ENCODE measurements around the gene SARS1.

DNA sequence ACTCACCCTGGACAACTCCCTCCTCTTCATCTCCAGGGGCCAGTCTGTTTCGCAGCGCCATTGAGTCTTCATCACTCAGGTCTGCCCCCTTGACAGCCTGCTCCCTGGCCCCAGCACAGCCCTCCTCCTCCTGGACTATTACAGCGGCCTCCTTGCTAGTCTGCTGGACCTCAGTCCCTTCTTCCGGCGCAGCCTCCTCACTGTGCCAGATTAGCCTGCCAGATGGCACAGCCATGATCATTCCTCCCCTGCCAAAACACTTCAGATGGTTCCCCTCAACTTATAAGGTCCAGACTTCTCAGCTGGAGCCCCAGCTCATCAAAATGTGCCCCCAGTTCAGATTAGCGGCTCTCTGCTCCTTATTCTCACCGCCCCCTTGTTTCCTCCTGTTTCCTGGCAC, 28.7 kb downstream of the SARS1 start:
- TF ChIP-seq, protein P1, sequence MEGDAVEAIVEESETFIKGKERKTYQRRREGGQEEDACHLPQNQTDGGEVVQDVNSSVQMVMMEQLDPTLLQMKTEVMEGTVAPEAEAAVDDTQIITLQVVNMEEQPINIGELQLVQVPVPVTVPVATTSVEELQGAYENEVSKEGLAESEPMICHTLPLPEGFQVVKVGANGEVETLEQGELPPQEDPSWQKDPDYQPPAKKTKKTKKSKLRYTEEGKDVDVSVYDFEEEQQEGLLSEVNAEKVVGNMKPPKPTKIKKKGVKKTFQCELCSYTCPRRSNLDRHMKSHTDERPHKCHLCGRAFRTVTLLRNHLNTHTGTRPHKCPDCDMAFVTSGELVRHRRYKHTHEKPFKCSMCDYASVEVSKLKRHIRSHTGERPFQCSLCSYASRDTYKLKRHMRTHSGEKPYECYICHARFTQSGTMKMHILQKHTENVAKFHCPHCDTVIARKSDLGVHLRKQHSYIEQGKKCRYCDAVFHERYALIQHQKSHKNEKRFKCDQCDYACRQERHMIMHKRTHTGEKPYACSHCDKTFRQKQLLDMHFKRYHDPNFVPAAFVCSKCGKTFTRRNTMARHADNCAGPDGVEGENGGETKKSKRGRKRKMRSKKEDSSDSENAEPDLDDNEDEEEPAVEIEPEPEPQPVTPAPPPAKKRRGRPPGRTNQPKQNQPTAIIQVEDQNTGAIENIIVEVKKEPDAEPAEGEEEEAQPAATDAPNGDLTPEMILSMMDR (IDR thresholded peaks at IDR 0.05; ENCODE audit: insufficient read depth, low read length, poor library complexity, severe bottlenecking) = no peak
- TF ChIP-seq EZH2phosphoT487 (conservative IDR thresholded peaks at IDR 0.05; ENCODE audit: low read length) = no peak

Data from SU-DHL-6 (cell line).